Measurements from ENCODE around the gene DHX57. TPM values are rescaled to one million over a fixed set of nuclear protein-coding genes. Genes with fewer than 3 reads are reported as not detected.
"Not testable (repeated sequence)": the region's sequence is repeated elsewhere in the genome, so short reads cannot be mapped to it uniquely, and the experiment has no call there.

Gene DHX57
- total RNA-seq, 4 donors from 2014 or later: 11.1 to 17.4 (median 12.2) TPM

- no peaks in the 10 kb centered on the region for H3K9me3 ChIP-seq
- H3K27ac ChIP-seq (replicated peaks in 1 of 4): no peak overlapping the region
- 85% methylated on average over 4 of the region's 4 CpGs for WGBS
- no peak overlapping the region for H3K4me3 ChIP-seq
- peaks cover 0 to 5% (median 2%) of the 10 kb centered on the region in 4 donors for H3K4me1 ChIP-seq
- intact Hi-C loops (cut with DNase I): no loop called here
- peaks cover 20 to 80% (median 45%) of the 10 kb centered on the region in 4 donors for H3K36me3 ChIP-seq
- DNase-seq (ENCODE audit: extremely low spot score): no peak
- TF ChIP-seq POLR2A (IDR thresholded peaks at IDR 0.05; ENCODE audit: low read depth): no peak
- no peak for TF ChIP-seq POLR2AphosphoS5 (IDR thresholded peaks at IDR 0.05)
- TF ChIP-seq CTCF (IDR thresholded peaks at IDR 0.05): no peak
- no peak for TF ChIP-seq EP300 (IDR thresholded peaks at IDR 0.05)
- H3K27me3 ChIP-seq: no peaks in the 10 kb centered on the region
Observed at GRCh38 chr2:38828460-38828859, 47.3 kb downstream of the DHX57 start.

- intact Hi-C loops (cut with DNase I); H3K27me3 ChIP-seq; H3K4me1 ChIP-seq; H3K9me3 ChIP-seq; H3K4me3 ChIP-seq; DNase-seq (ENCODE audit: extremely low spot score): not testable (repeated sequence)
- Histone ChIP-seq H3K27ac (replicated peaks in 1 of 4) (peak overlapping the region in 1 of 4 donors; percentile 3), H3K36me3 (peaks cover 24 to 80% (median 48%) of the 10 kb centered on the region in 4 donors)
- 73% methylated on average over 10 of the region's 10 CpGs for WGBS
Observed at GRCh38 chr2:38827539-38828145, 48.1 kb downstream of the DHX57 start.

- Histone ChIP-seq H3K36me3 (peaks cover 28 to 81% (median 59%) of the 10 kb centered on the region in 4 donors), H3K27ac (replicated peaks in 1 of 4) (no peak overlapping the region), H3K4me1 (peaks cover 0 to 5% (median 2%) of the 10 kb centered on the region in 4 donors), H3K27me3 (no peaks in the 10 kb centered on the region), H3K9me3 (no peaks in the 10 kb centered on the region), H3K4me3 (no peak overlapping the region)
- intact Hi-C loops (cut with DNase I): no loop called here
- no peak for DNase-seq (ENCODE audit: extremely low spot score)
- WGBS: 95% methylated on average over 2 of the region's 2 CpGs
- TF ChIP-seq POLR2A (IDR thresholded peaks at IDR 0.05; ENCODE audit: low read depth) (no peak), CTCF (IDR thresholded peaks at IDR 0.05) (no peak), EP300 (IDR thresholded peaks at IDR 0.05) (no peak), POLR2AphosphoS5 (IDR thresholded peaks at IDR 0.05) (no peak)
Observed at GRCh38 chr2:38825956-38826355, 49.8 kb downstream of the DHX57 start.

GRCh38 chr2:38824906-38825305 is 50.8 kb downstream of the DHX57 start:
- H3K27me3 ChIP-seq: no peaks in the 10 kb centered on the region

GRCh38 chr2:38823386-38823785 is 52.3 kb downstream of the DHX57 start:
- 87% methylated on average over 5 of the region's 5 CpGs for WGBS
- H3K36me3 ChIP-seq: peaks cover 28 to 85% (median 63%) of the 10 kb centered on the region in 4 donors
- H3K27me3 ChIP-seq: no peaks in the 10 kb centered on the region
- intact Hi-C loops (cut with DNase I): no loop called here
- H3K27ac ChIP-seq (replicated peaks in 1 of 4): no peak overlapping the region
- TF ChIP-seq EP300 (IDR thresholded peaks at IDR 0.05): no peak
- TF ChIP-seq POLR2A (IDR thresholded peaks at IDR 0.05; ENCODE audit: low read depth): no peak
- TF ChIP-seq CTCF (IDR thresholded peaks at IDR 0.05): no peak
- TF ChIP-seq POLR2AphosphoS5 (IDR thresholded peaks at IDR 0.05): no peak
- H3K4me3 ChIP-seq: no peak overlapping the region
- H3K9me3 ChIP-seq: no peaks in the 10 kb centered on the region
- peaks cover 0 to 5% (median 2%) of the 10 kb centered on the region in 4 donors for H3K4me1 ChIP-seq
- no peak for DNase-seq (ENCODE audit: extremely low spot score)

More at GRCh38 chr2:38824906-38825305, 50.8 kb downstream of the DHX57 start:
- peaks cover 0 to 5% (median 2%) of the 10 kb centered on the region in 4 donors for H3K4me1 ChIP-seq
- intact Hi-C loops (cut with DNase I): no loop called here
- no peak for DNase-seq (ENCODE audit: extremely low spot score)
- H3K4me3 ChIP-seq: no peak overlapping the region
- H3K36me3 ChIP-seq: peaks cover 28 to 75% (median 55%) of the 10 kb centered on the region in 4 donors
- H3K27ac ChIP-seq (replicated peaks in 1 of 4): no peak overlapping the region
- TF ChIP-seq POLR2A (IDR thresholded peaks at IDR 0.05; ENCODE audit: low read depth) (no peak), POLR2AphosphoS5 (IDR thresholded peaks at IDR 0.05) (no peak), CTCF (IDR thresholded peaks at IDR 0.05) (no peak), EP300 (IDR thresholded peaks at IDR 0.05) (no peak)
- WGBS: 94% methylated on average over 2 of the region's 2 CpGs
- H3K9me3 ChIP-seq: no peaks in the 10 kb centered on the region

Data from esophagus muscularis mucosa (tissue), 4 donors.